RWPE2 (cell line): ENCODE data around the gene MEF2C.

Experiments used
- ATAC-seq: fragments of 200-7000 bp; cut with Tn5 transposase; 3 replicates; pipeline ENCODE4 v1.9.1; 2021; ENCODE audit warnings: low read depth
- DNase-seq: peaks from one replicate; pipeline ENCODE4 v3.0.0-alpha.2; 2020; ENCODE audit warnings: low spot score
- H3K27ac ChIP-seq: fragments of 450-650 bp; 2 replicates; pipeline ENCODE4 v1.5.1; 2017; ENCODE audit warnings: mild to moderate bottlenecking; ENCODE audit not compliant: poor library complexity, severe bottlenecking
- H3K27me3 ChIP-seq: fragments of 250-450 bp; sonication (Bioruptor Pico); 2 replicates; pipeline ENCODE4 v1.5.1; 2021; ENCODE audit warnings: mild to moderate bottlenecking, moderate library complexity; ENCODE audit not compliant: insufficient read depth, poor library complexity, severe bottlenecking
- H3K36me3 ChIP-seq: fragments of 250-450 bp; sonication (Bioruptor Pico); 2 replicates; pipeline ENCODE4 v1.5.1; 2020; ENCODE audit warnings: low read depth, mild to moderate bottlenecking, moderate library complexity
- H3K4me1 ChIP-seq: fragments of 250-450 bp; sonication (Bioruptor Pico); 2 replicates; pipeline ENCODE4 v1.5.1; 2021; ENCODE audit warnings: mild to moderate bottlenecking, moderate library complexity; ENCODE audit not compliant: insufficient read depth, poor library complexity, severe bottlenecking
- H3K4me3 ChIP-seq: fragments of 250-450 bp; sonication (Bioruptor Pico); 2 replicates; pipeline ENCODE4 v1.5.1; 2021; ENCODE audit warnings: mild to moderate bottlenecking, moderate library complexity; ENCODE audit not compliant: severe bottlenecking
- H3K9me3 ChIP-seq: fragments of 250-450 bp; sonication (Bioruptor Pico); 2 replicates; pipeline ENCODE4 v1.5.1; 2021; ENCODE audit warnings: mild to moderate bottlenecking, moderate library complexity; ENCODE audit not compliant: severe bottlenecking
- TF ChIP-seq, protein P1 (sequence below): fragments of 450-650 bp; IDR thresholded peaks from one replicate; pipeline ENCODE4 v1.5.1; 2017; ENCODE audit warnings: mild to moderate bottlenecking, moderate library complexity; ENCODE audit not compliant: poor library complexity, severe bottlenecking

MEF2C gene

DNA sequence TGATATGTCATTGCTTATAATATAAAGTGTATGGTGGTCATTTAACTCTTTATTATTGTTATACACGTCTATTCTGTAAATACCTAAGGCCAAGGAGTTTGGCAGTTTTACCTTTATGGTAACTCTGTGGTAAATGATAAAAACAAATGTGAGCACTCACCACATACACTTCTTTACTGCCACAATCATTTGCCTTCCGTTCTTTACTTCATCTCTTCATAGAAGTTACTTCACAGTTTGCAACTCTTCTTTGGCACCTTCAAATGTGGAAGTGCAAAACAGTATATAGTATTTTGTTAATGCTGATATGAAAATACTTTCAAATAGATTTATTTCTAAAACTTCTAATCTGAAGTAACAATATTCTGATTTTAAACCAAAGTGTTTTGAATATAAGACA is 4.4 kb upstream of the MEF2C start:
- H3K27ac ChIP-seq = no peak overlapping the region
- H3K4me3 ChIP-seq = no peak overlapping the region
- peaks cover 80% of the 10 kb centered on the region for H3K27me3 ChIP-seq
- no peaks in the 10 kb centered on the region for H3K4me1 ChIP-seq
- H3K36me3 ChIP-seq = no peaks in the 10 kb centered on the region
- no peaks in the 10 kb centered on the region for H3K9me3 ChIP-seq
- no peak for ATAC-seq
- TF ChIP-seq, protein P1, sequence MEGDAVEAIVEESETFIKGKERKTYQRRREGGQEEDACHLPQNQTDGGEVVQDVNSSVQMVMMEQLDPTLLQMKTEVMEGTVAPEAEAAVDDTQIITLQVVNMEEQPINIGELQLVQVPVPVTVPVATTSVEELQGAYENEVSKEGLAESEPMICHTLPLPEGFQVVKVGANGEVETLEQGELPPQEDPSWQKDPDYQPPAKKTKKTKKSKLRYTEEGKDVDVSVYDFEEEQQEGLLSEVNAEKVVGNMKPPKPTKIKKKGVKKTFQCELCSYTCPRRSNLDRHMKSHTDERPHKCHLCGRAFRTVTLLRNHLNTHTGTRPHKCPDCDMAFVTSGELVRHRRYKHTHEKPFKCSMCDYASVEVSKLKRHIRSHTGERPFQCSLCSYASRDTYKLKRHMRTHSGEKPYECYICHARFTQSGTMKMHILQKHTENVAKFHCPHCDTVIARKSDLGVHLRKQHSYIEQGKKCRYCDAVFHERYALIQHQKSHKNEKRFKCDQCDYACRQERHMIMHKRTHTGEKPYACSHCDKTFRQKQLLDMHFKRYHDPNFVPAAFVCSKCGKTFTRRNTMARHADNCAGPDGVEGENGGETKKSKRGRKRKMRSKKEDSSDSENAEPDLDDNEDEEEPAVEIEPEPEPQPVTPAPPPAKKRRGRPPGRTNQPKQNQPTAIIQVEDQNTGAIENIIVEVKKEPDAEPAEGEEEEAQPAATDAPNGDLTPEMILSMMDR = no peak
- no peak for DNase-seq

DNA sequence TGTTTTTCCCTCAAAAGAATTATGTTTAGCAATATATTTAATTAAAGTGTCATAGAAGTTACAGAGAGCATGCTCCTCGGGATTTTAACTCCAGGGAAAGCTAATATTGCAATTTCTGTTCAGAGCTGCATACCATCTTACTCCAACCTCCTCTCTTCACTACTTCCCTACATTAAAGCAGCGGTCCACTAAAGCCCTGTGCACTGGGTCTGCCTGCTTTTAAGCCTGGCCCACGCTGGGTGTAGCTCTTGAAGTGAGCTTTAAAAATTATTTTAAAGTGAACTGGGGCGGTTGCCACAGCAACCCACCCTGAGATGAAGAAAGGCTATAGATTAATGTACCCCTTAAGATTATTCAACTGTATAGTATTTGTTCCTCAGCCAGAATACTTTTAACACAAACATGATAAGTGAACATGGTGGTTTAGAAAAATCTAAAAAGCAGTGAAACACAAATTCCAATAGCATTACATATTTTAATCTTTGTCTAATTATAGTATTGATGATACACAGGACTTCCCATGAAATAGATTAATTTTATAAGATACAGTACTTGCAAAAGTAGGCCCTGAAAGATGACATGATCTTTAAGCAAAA is 3.9 kb upstream of the MEF2C start:
- H3K4me3 ChIP-seq = no peak overlapping the region
- H3K36me3 ChIP-seq = no peaks in the 10 kb centered on the region
- TF ChIP-seq, protein P1 = no peak
- no peaks in the 10 kb centered on the region for H3K9me3 ChIP-seq
- peaks cover 85% of the 10 kb centered on the region for H3K27me3 ChIP-seq
- DNase-seq = no peak
- no peak overlapping the region for H3K27ac ChIP-seq
- H3K4me1 ChIP-seq = no peaks in the 10 kb centered on the region
- ATAC-seq = no peak

DNA sequence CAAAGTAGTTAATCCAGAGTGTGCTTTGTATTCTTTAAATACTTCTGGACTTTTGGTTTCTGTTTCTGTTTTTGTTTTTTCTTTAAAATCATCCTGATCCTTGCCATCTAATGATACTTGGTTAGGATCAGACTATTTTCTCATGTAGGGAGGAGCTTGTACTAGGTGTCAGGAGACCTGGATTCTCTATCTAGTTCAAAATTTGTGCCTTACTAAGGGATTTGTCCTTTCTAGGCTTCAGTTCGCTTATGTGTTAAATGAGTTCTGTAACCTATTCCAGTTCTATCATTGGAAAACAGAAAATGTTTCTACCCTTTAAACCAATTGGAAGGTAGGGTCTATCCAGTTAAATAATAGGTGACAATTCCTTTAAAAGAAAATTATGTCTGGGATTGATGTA is 3.3 kb upstream of the MEF2C start:
- TF ChIP-seq, protein P1 = no peak
- Histone ChIP-seq H3K27ac (no peak overlapping the region), H3K4me1 (no peaks in the 10 kb centered on the region), H3K9me3 (no peaks in the 10 kb centered on the region), H3K27me3 (peaks cover 91% of the 10 kb centered on the region), H3K36me3 (no peaks in the 10 kb centered on the region), H3K4me3 (no peak overlapping the region)
- no peak for ATAC-seq
- no peak for DNase-seq

DNA sequence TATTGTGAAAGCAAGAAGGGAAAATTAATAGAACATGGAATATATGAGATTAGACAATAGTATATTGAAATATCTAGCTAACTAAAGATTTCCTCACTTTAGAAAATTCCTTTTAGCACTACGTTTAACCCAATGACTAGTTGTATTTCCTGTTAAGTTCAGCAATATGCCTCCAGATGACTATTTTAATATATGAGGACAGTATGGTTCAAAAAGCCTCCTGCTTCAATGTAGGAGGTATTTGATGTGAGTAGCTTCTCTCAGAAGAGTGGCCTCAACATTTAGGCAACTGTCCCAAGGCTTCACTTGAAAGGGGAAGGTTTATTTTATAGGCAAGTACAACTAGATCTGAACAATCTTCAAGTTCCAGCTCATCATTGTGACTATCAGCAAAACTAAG is 2.0 kb upstream of the MEF2C start:
- H3K9me3 ChIP-seq = no peaks in the 10 kb centered on the region
- H3K27me3 ChIP-seq = peaks cover 93% of the 10 kb centered on the region
- no peak for ATAC-seq

DNA sequence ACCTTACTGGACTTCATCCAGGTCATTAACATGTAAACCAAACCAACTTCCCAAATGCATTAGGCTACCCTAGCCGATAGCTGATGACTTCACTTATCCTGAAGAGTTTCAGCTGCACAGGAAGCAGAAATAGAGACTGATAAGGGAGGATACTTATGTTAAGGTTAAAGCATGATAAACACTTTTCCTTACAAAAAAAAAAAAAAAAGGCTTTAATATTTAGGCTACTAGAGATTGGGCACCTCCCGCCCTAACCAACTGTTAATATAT is 1.6 kb upstream of the MEF2C start:
- Histone ChIP-seq H3K9me3 (no peaks in the 10 kb centered on the region), H3K4me1 (no peaks in the 10 kb centered on the region), H3K36me3 (no peaks in the 10 kb centered on the region), H3K27ac (no peak overlapping the region), H3K4me3 (no peak overlapping the region), H3K27me3 (peaks cover 93% of the 10 kb centered on the region)
- TF ChIP-seq, protein P1 = no peak
- DNase-seq (no peak), ATAC-seq (no peak)

More for the DNA sequence above, 2.0 kb upstream of the MEF2C start:
- Histone ChIP-seq H3K27ac (no peak overlapping the region), H3K4me3 (no peak overlapping the region), H3K4me1 (no peaks in the 10 kb centered on the region), H3K36me3 (no peaks in the 10 kb centered on the region)
- TF ChIP-seq, protein P1 = no peak
- no peak for DNase-seq
